ENCODE results near the gene NSMF.

GRCh38 chr9:137433916-137434431 is 25.2 kb downstream of the NSMF start:
- TF ChIP-seq CTCF (IDR thresholded peaks at IDR 0.05) (no peak), POLR2A (IDR thresholded peaks at IDR 0.05) (no peak)
